HG03108 (cell line): ENCODE data around the gene SMIM29.
A peak's percentile ranks its signal among the peaks of the same experiment; 100 is the strongest.

Experiments
- ATAC-seq: cut with Tn5 transposase; IDR thresholded peaks from one replicate; pipeline ENCODE4 v1.9.1; 2021; ENCODE audit warnings: moderate library complexity; ENCODE audit not compliant: unreplicated experiment

The SMIM29 gene

DNA sequence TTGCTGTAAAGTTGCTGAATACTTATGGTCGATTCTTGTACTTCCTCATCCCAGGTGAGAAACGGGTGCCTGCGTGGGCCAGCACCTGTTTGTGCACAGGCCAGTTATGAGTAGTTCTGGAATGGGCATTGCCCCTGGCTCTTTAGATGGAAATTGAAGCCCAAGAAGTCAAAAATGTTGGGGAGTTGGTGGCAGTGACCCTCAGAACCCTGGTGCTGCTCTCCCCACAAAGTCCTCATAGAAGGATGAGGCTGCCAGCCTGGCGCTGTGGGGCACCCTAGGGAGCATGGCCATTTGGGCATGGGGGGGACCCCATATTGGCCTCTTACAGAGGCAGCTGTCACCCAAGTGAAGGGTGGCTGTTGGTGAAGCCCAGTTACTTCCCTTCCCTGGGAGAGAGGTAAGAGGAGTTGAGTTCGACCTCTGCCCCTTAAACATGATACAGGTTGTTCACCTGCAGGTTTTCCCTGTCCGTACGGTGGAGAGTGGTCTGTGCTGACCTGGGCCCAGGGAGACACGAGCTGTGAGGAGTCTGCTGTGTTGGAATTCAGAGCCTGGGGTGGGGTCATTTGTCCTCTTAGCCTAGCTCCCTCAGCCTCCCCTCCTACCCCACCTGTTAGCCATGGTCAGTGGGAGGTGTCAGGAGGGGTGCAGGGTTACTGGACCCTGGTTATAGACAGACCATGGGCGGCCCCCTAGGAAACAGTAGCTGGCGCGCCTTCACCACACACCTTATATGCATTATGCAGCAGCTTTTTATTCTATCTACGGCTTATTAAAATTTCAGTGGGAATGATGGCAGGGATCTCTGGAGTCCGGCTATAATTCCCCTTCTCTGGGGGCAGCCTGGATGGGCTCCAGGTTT, 7.2 kb downstream of the SMIM29 start:
- ATAC-seq = no peak

DNA sequence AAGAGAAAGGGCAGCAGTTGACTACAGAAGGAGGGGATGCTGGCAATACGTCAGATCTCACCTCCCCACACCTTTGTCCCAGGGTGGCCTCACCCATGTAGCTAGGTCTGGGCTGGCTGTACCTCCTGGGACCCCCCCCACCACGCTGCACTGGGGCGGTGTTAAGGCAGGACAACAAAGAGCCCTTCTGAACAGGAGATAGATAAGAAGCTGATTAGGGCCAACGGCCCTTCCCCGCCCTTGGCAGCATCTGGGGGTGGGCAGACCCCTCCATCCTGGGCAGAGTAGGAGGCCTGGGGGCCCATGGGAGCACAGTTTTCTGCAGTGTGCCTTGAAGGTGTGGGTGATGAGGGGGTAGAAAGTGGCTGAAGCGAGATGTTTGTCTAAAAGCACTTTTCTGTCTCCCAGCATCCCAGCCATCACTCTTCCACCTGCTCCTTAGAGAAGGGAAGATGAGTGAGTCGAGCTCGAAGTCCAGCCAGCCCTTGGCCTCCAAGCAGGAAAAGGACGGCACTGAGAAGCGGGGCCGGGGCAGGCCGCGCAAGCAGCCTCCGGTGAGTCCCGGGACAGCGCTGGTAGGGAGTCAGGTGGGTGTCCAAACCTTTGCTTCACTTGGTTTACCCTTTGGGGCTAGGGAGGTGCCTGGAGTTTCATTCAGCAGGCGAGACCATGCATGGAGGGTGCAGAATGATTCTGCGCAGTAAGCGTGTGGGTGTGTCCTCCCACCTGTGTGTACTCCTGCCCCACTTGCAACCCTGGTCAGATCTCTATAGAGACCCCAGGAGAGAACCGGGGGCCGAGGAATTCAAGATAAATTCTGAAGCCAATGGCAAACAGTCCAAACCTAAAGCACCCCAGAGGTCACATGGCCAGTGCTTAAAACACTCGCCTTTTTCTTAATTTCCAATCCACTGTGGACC, 8.2 kb downstream of the SMIM29 start:
- ATAC-seq = no peak

DNA sequence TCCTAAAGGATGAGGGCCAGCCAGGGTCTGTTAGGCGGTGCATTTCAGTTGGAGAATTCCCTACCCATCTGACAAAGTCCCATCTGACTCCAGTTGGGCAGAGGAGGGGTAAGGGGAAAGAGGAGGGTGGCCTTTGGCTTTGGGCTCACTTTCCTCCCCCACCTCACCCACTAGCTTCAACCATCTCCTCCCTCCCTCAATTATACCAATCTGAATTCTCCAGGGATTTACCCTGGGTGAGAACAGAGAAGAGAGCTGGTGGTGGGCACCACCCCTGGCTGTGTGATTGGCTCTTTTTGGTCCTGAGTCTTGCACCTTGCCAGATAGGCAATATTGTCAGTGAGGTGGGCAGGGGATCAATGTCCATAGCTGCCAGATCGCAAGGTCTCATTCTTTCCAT, 8.9 kb downstream of the SMIM29 start:
- ATAC-seq = no peak

DNA sequence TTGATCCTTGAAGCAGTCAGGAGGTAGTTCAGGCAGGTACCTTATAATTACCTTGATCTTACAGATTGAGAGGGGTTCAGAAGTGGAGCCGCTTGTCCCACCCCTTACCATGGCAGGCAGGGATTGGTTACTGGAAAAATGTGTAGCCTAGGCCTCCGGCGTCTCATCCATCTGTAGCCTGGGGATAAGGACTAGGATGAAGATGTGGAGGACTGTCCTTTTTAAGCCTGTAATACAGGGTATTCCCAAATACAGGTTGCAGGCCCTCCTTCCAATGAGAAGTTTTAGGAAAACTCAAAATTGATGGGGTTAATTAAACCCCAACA, 9.3 kb downstream of the SMIM29 start:
- no peak for ATAC-seq

DNA sequence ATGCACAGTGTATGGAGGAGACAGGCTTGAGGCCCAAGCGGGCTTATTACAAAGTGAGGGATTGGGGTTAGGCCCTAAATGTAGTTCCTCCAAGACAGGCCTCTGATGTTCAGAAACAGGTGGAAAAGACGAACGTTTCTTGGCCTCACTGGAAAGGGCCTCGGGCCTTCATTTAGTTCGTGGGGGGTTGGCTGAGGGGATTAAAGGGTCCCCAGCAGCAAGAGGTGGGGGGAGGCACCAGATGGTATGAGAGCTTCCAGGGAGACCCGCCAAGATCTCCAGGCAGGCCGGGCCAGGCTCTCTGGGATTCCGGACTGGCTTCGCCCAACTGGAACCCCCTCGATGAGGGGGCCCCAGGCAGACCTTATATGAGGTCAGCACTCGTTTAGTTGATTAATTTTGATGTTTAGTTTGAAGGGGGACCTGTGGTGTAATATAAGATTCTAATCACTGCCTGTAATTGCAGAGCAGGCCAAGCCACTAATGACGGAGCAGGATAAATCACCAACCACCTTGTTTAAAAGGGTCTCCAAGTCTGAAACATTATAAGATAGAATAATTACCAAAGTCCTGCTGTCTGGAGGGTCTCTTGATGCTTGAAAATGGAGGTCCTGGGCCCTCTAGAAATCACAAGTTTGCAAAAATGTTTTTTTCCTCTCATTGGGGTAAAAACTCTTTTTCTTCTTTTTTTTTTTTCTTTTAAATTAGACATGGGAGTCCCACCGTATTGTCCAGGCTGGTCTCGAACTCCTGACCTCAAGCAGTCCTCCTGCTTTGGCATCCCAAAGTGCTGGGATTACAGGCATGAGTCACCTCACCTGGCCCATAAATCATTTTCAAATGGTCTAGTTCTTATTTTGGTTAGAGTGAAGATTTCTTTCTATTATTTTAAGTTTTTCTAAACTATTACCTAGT, 10.0 kb downstream of the SMIM29 start:
- no peak for ATAC-seq

DNA sequence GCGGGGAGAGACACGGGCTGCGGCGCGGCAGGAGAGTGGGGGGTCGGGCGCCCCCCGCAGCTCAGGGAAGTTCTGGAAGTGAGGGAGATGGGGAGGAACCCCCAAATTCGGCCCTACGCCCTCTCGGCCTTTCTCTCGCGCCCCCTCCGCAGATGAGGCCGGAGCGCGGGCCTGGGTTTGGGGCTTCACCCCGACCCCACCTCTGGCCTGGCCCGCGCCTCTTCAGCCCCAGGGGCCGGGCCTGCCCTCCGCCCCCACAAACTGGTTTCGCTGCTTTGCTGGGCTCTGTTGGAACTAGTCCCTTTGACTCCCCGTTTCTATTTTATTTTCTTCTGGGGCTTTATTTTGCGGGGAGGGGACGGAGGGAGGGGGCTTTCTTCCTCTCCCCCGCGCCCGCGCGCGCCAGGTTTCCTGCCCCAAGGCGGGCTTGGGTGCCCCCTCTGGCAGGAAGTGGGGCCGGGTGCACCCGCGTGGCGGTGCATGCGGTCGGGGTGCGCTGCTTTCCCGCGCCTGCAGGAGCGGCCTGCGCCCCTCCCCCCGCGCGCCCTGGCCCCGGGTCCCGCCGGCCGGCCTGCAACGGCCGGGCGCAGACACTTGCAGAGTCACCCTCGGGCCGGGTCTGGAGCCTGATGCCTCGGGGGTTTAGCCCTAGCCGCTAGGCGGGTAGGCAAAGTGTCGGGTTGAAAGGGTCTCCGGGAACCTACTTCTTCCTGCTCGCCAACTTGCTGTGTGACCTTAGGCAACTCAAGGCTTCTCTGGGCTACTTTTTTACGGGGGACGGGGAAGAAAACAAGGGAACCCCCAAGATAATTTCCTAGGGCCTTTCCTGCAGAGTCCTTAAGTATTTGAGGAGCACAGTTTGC, 10.9 kb downstream of the SMIM29 start:
- ATAC-seq = no peak

DNA sequence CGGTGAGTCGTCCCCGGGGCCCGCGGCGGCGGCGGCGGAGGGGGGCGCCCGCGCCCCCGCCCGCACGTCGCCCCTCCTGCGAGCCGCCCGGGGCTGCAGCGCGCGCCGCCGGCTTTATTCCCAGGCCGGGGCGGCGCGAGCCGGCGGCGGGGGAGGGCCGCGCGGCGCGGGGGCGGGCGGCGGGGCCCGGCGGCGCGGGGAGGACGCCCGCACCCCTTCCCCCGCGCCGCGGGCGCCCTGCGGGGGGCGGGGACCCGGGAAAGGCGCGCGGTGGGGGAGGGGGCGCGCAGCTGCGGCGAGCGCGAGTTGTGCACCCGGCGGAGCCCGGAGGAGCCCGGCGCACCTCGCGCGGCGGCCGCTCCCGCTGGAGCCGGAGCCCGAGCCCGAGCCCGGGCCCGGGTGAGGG, 11.5 kb downstream of the SMIM29 start:
- ATAC-seq = peak; percentile 3

DNA sequence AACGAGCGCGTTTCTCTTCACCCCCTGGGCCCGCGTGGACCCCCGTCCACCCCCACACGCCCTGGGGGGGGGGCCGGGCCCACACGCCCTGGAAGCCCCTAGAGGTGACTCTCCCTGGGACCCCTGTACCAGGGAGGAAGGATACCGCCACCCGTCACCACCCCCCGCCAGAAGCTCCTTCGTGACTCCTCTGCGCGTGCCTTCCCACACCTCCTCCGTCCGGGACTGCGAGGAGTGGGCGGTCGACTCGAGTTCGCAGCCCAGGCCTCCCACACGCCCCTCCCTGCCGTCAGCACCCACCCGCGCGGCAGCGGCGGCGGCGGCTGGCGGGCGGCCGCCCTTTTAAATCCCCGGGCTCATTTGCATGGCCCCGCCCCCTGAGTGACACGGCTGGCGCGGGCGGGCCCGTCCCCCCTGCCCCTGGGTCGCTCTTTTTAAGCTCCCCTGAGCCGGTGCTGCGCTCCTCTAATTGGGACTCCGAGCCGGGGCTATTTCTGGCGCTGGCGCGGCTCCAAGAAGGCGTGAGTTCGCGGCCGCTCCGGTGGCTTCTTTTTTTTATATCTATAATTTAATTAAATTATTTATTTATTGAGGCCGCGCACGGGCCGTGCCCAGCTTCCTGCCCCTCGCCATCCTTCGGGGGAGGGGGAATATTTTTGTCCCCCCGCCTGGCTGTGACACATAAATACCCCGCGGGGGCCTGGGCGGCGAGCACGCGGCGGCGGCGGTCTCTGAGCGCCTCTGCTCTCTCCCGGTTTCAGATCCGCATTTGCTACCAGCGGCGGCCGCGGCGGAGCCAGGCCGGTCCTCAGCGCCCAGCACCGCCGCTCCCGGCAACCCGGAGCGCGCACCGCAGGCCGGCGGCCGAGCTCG, 12.1 kb downstream of the SMIM29 start, which contains the start of gene HMGA1:
HMGA1 (plus strand) TSS at position 431 of the 873 bp plus-strand sequence. CDS start 3,908 bp downstream, outside the sequence.
- peak; percentile 52 for ATAC-seq

DNA sequence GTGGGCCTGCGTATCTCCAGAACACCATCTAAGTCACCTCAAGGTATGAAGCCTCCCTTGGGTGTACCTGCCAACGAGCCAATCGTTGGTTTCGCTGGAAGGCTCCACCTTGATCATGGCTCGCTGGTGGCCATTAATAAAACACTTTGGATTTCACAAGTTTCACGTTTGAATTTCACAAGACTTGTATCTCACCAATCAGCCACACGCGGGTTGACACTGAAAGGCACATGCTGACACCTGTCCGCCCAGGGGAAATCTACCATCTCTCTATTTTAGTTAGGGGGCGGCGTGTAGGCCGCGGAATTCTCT, 12.7 kb downstream of the SMIM29 start:
- peak; percentile 1 for ATAC-seq

DNA sequence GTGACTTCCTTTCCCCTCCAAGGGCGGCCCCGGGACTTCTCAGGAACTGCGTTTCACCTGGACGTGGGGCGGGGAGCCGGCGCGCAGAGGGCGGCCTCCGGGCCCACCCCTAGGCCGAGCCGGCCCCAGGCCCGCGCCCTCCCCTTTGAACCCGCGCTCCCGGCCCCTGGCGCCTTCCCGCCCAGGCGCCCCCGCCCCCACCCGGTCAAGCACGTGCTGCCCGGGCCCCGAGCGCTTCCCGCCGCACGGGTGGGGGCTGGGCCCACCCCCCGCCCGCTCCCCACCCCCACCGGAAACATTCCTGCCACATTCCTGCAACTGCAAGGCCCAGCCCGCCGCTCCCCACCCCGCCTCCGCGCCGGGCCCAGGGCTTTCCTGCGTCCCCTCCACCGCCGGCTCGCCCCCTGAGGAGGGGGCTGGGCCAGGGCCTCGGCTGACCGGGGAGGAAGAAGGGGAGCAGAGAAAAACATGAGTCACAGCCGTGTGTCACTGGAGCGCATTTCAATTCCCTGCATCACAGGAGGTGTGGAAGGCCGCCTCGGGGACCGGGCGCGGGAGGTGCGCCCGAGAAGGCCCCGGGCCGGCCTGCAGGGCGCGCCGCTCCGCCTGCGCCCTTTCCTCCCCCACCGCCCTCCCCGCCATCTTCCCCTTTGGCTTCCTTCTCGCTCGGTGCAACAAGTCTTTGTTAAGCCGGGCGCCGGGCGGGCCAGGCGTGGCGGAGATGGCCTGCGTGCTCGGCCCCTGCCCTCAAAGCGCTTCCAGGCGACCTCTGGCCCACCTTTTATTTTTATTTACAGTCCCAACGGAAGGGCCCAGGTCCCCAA, 13.3 kb downstream of the SMIM29 start:
- no peak for ATAC-seq

DNA sequence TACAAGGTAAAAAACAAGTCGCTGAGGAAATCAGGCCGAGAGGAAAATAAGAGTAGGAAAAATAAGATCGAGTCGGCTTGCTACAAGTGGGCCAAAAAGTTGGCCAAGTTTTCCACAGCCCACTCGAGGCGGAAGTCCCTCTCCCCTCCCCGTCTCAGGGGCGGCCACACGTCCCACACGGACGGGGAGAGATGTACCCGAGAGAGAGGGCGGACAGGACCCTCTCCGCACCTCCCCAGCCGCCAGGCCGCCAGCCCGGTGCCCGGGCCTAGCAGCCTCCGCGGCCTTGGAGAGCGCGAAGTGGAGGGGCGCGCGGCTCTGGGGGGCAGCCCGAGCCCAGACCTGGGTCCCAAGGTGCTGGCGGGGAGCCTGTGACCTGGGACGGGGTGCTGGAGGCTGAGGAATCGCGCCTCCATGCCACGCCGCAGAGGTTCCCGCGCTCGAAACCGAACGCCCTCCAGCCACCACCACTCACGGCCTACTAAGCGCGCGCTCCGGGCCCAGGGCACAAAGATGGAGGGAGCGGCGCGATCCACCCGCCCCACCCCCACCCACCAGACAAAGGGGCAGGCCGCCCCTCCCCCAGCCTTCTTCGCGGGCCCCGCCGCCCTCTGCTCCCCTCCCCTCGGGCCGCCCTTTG, 14.0 kb downstream of the SMIM29 start:
- no peak for ATAC-seq

DNA sequence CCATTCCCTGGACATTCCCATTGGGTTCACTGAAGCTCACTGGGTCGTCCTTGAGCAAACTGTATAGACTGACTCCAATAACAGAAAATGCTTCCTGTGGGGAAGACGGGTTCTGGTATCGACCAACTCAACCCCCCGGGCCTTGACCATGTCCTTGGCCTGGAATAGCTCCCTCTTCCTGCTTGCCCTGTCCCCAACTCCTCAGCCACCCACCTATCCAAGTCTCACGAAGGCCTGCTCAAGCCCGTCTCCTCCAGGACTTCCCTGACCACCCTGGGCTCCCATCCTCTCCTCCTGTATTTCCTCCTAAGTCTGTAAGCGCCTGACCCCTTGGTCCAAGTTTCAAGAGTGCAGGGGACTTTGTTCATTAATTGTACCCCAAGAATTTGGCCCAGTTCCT, 14.9 kb downstream of the SMIM29 start:
- ATAC-seq = no peak

DNA sequence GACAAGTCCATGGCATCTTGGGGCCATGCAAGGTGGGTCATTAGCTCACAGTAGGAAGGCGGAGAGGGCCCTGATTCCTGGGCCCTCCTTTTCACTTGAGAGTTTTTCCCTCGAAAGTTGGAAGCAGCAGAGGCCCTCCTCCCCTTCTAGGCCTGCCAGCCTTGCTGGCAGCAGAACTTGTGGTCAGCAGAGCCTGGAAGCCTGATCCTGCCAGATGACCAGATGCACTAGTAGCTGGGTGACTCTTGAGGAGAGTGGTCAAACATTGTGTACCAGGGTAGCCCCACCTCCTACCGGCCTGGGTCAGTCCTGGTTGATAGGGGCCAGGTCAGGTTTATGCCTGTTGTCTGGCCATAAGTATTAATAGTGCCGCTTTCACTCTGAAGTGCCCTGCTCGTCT, 15.9 kb downstream of the SMIM29 start:
- ATAC-seq = no peak

DNA sequence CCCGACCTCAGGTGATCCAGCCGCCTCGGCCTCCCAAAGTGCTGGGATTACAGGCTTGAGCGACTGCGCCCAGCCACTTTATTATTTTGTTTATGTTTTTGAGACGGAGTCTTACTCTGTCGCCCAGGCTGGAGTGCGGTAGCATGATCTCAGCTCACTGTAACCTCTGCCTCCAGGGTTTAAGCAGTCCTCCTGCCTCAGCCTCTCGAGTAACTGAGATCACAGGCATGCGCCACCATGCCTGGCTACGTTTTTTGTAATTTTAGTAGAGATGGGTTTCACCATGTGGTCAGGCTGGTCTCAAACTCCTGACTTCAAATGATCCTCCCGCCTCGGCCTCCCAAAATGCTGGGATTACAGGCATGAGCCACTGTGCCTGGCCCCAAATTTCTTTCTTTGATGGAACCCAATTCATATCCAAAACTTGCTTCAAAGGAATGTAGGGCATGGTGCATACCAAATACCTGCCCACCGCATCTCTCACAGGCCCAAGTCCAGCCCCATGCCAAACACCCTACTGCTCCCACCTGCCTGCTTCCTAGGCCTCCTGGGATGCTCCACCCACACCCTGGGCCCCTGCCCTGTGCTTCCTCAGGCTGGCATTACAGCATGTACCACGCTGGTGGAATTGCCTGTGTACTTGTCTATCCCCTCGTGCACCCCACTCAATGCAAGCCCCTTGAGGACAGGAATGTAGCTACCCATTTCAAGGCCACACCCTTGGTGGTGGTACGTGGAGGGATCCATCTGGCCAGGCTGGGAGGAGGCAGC, 17.1 kb downstream of the SMIM29 start:
- no peak for ATAC-seq

DNA sequence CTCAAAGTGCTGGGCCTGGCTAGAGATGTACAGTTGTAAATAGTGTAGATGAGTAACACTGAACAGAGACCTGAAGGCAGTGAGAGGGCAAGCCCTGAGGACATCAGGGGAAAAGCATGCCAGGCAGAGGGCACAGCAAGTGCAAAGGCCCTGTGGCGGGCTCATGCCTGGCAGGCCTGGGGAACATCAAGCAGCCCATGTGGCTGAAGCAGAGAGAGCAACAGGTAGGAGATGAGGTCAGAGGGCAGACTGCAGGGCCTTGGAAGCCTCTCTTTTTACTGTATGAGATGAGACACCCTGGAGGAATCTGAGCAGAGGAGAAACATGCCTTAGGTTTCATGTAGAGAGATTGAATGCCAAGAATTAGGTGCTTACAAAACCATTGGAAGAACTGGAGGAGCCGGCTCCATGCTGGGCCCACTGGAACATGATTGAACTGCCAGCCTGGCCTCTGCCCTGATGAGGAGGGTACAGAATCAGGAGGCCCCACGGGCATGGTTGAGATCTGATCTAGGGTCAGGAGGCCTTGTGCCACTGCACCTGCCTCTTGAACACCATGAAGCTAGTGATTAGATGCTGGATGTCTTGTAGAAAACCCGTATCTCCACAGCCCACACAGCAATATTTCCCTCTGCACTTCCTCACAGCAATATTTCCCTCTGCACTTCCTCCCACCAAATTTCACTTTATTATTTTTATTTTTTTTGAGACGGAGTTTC, 18.0 kb downstream of the SMIM29 start:
- no peak for ATAC-seq

DNA sequence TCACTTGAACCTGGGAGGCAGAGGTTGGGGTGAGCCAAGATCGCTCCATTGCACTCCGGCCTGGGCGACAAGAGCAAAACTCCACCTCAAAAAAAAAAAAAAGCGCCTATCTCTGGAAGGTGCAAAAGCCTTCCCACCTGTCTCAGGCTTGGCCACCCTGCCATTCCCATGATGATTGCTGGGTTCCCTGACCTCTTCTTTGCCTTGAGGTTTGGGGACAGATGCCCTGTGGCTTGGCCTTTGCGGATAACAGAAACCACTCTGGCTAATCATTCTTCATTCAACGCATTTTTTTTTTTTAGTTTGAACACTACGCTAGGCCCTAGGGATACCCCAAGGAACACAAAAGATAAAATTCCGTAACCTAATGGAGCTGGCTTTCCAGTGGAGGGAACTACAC, 18.9 kb downstream of the SMIM29 start:
- no peak for ATAC-seq
